ENCODE measurements around the gene MS4A6E. TPM values are rescaled to one million over a fixed set of nuclear protein-coding genes. Genes with fewer than 3 reads are reported as not detected.

MS4A6E gene
- total RNA-seq, 2 donors from 2014 or later = not detected

GRCh38 chr11:60389279-60389910, 62.3 kb downstream of the MS4A6E start:
- no peak overlapping the region for H3K27ac ChIP-seq
- H3K36me3 ChIP-seq = no peaks in the 10 kb centered on the region
- no peak overlapping the region for H3K4me3 ChIP-seq
- H3K27me3 ChIP-seq (replicated peaks; ENCODE audit: insufficient read depth) = no peaks in the 10 kb centered on the region
- ATAC-seq (ENCODE audit: insufficient number of reproducible peaks, low FRiP score, low read depth) (no peak), DNase-seq (ENCODE audit: low spot score) (no peak)
- no peaks in the 10 kb centered on the region for H3K4me1 ChIP-seq (ENCODE audit: control insufficient read depth in 1 of 2, low read depth in 2 of 2)
- H3K9me3 ChIP-seq = no peaks in the 10 kb centered on the region
- TF ChIP-seq, protein P1, sequence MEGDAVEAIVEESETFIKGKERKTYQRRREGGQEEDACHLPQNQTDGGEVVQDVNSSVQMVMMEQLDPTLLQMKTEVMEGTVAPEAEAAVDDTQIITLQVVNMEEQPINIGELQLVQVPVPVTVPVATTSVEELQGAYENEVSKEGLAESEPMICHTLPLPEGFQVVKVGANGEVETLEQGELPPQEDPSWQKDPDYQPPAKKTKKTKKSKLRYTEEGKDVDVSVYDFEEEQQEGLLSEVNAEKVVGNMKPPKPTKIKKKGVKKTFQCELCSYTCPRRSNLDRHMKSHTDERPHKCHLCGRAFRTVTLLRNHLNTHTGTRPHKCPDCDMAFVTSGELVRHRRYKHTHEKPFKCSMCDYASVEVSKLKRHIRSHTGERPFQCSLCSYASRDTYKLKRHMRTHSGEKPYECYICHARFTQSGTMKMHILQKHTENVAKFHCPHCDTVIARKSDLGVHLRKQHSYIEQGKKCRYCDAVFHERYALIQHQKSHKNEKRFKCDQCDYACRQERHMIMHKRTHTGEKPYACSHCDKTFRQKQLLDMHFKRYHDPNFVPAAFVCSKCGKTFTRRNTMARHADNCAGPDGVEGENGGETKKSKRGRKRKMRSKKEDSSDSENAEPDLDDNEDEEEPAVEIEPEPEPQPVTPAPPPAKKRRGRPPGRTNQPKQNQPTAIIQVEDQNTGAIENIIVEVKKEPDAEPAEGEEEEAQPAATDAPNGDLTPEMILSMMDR (IDR thresholded peaks at IDR 0.05) = no peak

GRCh38 chr11:60390419-60390818, 63.4 kb downstream of the MS4A6E start:
- TF ChIP-seq, protein P1 (IDR thresholded peaks at IDR 0.05) = no peak
- H3K4me1 ChIP-seq (ENCODE audit: control insufficient read depth in 1 of 2, low read depth in 2 of 2) = no peaks in the 10 kb centered on the region
- no peak for ATAC-seq (ENCODE audit: insufficient number of reproducible peaks, low FRiP score, low read depth)
- H3K36me3 ChIP-seq = no peaks in the 10 kb centered on the region
- H3K4me3 ChIP-seq = no peak overlapping the region
- no peak overlapping the region for H3K27ac ChIP-seq
- no peaks in the 10 kb centered on the region for H3K9me3 ChIP-seq
- H3K27me3 ChIP-seq (replicated peaks; ENCODE audit: insufficient read depth) = no peaks in the 10 kb centered on the region
- no peak for DNase-seq (ENCODE audit: low spot score)

Other genes with a start within 250 kb of the MS4A6E start
- gene MS4A2, start 238.6 kb upstream of the MS4A6E start, total RNA-seq = 1 to 10 TPM; 1.1 to 5.9 TPM
- gene MS4A6A, start 144.2 kb upstream of the MS4A6E start, total RNA-seq = 100 to 1,000 TPM; 111 to 162 TPM
- gene MS4A4E, start 84.1 kb upstream of the MS4A6E start, total RNA-seq = 10 to 100 TPM in 1 of 2 donors, 1 to 10 TPM in 1; 1.1 to 13.9 TPM
- 10 to 100 TPM; 44.9 to 63.7 TPM for gene MS4A4A, start 46.6 kb upstream of the MS4A6E start, total RNA-seq
- 10 to 100 TPM; 41.8 to 81.8 TPM for gene MS4A7, start 51.3 kb downstream of the MS4A6E start, total RNA-seq
- 1 to 10 TPM; 1.5 to 6.3 TPM for gene MS4A14, start 69.2 kb downstream of the MS4A6E start, total RNA-seq
- not detected for gene MS4A5, start 102.3 kb downstream of the MS4A6E start, total RNA-seq
- gene MS4A1, start 128.6 kb downstream of the MS4A6E start, total RNA-seq = under 1 TPM in 1 of 2 donors, not detected in 1; 0.35 TPM
- gene MS4A12, start 165.5 kb downstream of the MS4A6E start, total RNA-seq = not detected
- not detected for gene MS4A13, start 188.1 kb downstream of the MS4A6E start, total RNA-seq

Measured in thoracic aorta (tissue), 2 donors.